GM20000 (cell line): ENCODE results near the gene EBF3.

Experiments
- DNase-seq: peaks from one replicate; pipeline ENCODE4 v3.0.0; 2012; ENCODE audit warnings: low spot score
- CTCF ChIP-seq: IDR thresholded peaks from 2 replicates; pipeline ENCODE4 v1.5.1; 2012; ENCODE audit warnings: mild to moderate bottlenecking, control low read depth; ENCODE audit errors: extremely low read depth, missing control alignments

Gene EBF3

GRCh38 chr10:129966889-129967578, 3.0 kb upstream of the EBF3 start:
- peak; percentile 47 for DNase-seq
- no peak for TF ChIP-seq CTCF

- no peak for TF ChIP-seq CTCF
- DNase-seq, result no peak
These were observed 2.4 kb upstream of the EBF3 start for GRCh38 chr10:129966370-129966888.

- DNase-seq, result no peak
- TF ChIP-seq CTCF, result no peak
These were observed 1.9 kb upstream of the EBF3 start for GRCh38 chr10:129965959-129966358.

- no peak for TF ChIP-seq CTCF
- no peak for DNase-seq
These were observed 1.3 kb upstream of the EBF3 start for GRCh38 chr10:129965425-129965808.

GRCh38 chr10:129964611-129965424, 744 bp upstream of the EBF3 start:
- DNase-seq, result peak; percentile 53
- no peak for TF ChIP-seq CTCF

GRCh38 chr10:129962872-129963640, 1.0 kb downstream of the EBF3 start:
- no peak for TF ChIP-seq CTCF
- peak; percentile 54 for DNase-seq
